SU-DHL-6 (cell line): ENCODE results near the gene CLDN11.

Experiments
- CTCF ChIP-seq: fragments of 200-600 bp; sonication (generic); IDR thresholded peaks from one replicate; pipeline ENCODE4 v1.5.1; 2017; ENCODE audit warnings: antibody characterized with exemption, mild to moderate bottlenecking, low read length, moderate library complexity; ENCODE audit not compliant: insufficient read depth, poor library complexity, severe bottlenecking
- EZH2phosphoT487 ChIP-seq: fragments of 200-600 bp; sonication (generic), shearing (Covaris generic); conservative IDR thresholded peaks from 2 replicates; pipeline ENCODE4 v1.6.1; 2018; ENCODE audit warnings: mild to moderate bottlenecking, antibody characterized with exemption, low read length, moderate library complexity, mixed read lengths

DNA sequence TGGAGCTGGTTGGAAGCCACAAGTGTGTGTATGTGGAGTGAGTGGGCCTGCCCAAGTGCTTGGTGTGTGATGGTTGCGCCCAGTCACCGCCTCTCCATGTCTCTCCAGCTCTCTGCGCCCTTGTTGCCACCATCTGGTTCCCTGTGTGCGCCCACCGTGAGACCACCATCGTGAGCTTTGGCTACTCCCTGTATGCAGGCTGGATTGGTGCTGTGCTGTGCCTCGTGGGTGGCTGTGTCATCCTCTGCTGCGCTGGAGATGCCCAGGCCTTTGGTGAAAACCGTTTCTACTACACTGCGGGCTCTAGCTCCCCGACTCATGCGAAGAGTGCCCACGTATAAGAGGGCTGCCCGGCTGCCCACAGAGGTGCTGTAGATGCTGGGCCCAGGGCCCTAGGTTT lies 13.7 kb downstream of the CLDN11 start:
- no peak for TF ChIP-seq CTCF
- no peak for TF ChIP-seq EZH2phosphoT487
